ENCODE data around the gene ZNF496.
"Not testable (repeated sequence)": the region's sequence is repeated elsewhere in the genome, so short reads cannot be mapped to it uniquely, and the experiment has no call there.

Gene ZNF496

GRCh38 chr1:247293047-247293446 is 38.6 kb downstream of the ZNF496 start:
- no peak for DNase-seq (ENCODE audit: low read depth)

DNA sequence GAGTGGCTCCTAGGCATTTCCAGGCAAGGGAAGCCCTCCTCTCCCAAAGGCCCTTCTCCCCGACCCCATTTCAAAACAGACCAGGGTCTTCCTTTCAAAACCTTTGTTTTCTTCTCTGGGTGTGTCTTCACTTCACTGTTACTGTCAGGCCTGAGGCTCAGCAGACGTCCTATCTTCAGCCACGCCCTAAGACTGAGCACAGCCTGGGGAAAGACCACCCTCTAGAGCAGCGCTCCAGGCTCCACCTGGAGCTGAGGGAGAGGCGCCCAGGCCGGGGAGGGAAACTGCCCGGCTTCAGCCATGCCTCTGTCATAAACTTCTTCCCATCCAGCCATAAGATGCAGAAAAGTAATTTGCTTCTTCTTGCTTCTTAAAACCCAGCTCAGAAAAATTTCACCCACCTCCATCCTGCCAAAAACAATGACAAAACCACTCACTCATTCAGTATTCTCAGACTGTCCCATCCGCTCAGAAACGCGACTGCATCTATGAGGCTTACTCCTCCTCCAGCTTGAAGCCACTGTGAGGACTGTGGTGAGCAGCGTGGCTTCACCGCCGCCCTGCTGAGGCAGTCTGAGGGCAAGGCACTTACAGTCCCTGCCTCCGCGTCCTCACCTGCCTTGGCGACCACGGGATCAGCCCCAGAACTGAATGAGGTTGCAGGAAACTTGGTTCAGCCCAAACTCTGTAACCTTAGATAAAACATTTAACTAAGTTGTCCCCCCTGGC is 39.7 kb downstream of the ZNF496 start:
- DNase-seq (ENCODE audit: low read depth): peak; percentile 2

DNA sequence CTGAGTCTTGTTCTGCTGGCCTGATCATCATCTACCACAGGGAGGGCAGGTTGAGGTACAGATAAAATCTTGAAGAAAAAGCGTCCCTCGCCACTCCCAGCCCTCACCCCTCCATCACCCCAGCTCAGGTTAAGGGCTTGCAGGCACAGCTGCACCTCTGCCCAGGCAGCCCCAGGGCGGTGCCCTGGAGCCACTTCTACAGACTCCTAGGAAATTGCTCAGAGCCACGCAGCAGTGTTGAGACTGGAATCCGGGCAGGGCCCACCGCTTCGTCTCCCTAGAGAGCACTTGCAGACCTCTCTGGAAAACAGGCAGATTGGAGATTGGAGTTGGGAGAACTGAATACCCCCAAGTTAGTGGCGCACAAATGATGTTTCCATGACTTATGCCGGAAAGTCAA is 40.5 kb downstream of the ZNF496 start:
- DNase-seq (ENCODE audit: low read depth): no peak

DNA sequence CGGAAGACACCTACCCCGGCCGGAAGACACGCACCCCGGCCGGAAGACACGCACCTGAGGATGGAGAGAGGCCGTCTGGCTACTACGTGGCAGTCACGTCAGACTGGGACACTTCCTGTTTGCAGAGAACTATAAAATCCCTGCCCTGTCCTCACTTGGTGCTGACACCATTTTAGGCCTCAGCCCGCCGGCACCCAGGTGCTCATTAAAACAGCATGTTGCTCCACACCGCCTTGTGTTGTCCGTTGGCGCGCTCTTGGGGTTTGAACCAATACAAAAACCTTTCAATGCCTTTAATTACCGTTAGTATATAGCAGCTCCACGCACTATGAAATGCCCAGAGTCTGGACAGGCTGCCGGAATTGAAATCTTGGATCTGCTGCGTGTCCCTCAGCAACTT is 41.1 kb downstream of the ZNF496 start:
- no peak for DNase-seq (ENCODE audit: low read depth)

GRCh38 chr1:247289274-247289892 is 42.3 kb downstream of the ZNF496 start:
- not testable (repeated sequence) for DNase-seq (ENCODE audit: low read depth)

- no peak for DNase-seq (ENCODE audit: low read depth)
Observed at GRCh38 chr1:247288341-247288740, 43.3 kb downstream of the ZNF496 start.

DNA sequence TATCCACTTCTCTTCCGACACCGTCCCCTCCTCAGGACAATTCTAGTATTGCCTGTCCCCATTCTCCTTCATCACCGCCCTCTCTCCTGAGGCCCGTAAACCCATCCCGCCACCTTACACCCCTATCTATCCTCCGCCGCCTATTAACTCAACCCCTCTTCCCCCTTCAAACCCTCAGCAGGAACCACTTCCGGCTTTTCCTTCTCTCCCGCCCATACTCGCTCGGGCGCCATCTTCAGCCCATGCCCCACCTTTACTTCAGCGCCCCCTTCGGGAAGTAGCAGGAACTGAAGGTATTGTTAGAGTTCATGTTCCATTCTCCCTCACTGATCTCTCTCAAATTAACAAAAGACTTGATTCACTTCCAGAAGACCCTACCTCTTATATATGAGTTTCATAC is 44.2 kb downstream of the ZNF496 start:
- DNase-seq (ENCODE audit: low read depth): no peak

DNA sequence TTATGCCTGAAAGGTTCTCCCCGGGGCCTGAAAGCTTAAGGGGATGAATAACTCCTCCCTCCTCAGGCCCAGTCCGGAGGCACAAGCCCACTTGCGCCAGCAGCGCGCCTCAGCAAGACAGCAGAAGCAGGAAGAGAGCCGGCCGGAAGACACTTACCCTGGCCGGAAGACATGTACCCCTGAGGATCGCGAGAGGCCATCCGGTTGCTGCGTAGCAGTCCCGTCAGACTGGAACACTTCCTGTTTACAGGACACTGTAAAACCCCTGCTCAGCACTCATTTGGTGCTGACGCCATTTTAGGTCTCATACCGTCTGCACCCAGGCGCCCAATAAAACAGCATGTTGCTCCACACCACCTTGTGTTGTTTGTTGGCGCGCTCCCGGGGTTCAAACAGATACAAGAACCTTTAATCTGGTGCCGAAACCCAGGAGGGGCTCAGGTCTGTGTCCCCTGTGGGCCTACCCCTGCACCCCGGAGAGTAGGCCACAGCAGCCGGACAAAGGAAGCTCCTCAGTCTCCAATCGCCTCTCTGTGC is 45.5 kb downstream of the ZNF496 start:
- no peak for DNase-seq (ENCODE audit: low read depth)

GRCh38 chr1:247281001-247281574 is 50.6 kb downstream of the ZNF496 start:
- DNase-seq (ENCODE audit: low read depth): no peak

GRCh38 chr1:247277191-247277590 is 54.5 kb downstream of the ZNF496 start:
- DNase-seq (ENCODE audit: low read depth): no peak

DNA sequence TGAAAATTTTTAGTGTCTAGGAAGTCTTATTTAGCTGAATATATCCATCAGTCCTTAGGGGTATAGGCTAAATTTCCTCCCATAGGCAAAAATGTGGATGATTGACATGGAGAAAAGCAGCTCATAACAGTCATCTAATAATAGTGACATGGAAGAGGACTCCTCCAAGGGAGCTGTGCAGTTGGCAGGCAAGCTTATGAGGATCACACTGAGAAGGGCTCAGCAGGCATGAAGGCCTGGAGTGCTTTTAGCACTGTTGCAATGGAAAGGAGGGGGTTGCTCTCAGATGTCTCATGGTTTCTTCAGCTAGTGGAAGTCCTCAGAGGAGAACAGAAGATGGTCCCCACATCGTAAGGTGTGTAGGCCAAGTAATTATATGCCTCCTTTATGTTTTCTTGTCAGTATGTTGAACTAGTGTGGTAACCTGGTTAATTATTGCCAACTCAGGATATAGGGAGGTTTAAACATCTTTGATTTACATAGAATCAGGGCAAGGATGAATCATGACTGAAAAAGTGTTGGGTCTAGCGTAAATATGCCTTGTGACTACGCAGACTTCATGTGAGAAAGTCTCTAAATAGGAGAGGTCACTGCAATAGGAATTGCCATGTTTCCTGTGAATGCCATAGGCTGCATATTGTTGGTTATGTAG is 56.9 kb downstream of the ZNF496 start:
- no peak for DNase-seq (ENCODE audit: low read depth)

DNA sequence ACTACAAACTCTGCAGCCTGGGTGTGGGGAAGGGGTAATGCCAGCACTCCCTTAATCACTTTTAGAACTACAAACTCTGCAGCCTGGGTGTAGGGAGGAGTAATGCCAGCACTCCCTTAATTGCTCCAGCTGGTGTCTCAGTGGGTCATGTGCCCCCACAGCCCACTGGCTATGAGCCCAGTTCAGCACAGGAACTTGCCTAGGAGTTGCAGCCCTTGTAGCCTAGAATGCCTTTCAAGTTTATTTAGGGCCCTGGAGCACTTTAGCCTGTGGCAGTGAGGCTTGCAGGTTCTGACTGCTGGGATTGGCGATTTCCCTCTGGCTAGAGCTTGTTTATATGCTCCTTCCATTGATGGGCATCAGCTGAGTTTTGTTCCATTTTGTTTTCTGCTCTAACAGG is 58.7 kb downstream of the ZNF496 start:
- DNase-seq (ENCODE audit: low read depth): no peak

GRCh38 chr1:247270003-247270402 is 61.7 kb downstream of the ZNF496 start:
- no peak for DNase-seq (ENCODE audit: low read depth)

- DNase-seq (ENCODE audit: low read depth): no peak
Observed at GRCh38 chr1:247269133-247269532, 62.5 kb downstream of the ZNF496 start.

DNA sequence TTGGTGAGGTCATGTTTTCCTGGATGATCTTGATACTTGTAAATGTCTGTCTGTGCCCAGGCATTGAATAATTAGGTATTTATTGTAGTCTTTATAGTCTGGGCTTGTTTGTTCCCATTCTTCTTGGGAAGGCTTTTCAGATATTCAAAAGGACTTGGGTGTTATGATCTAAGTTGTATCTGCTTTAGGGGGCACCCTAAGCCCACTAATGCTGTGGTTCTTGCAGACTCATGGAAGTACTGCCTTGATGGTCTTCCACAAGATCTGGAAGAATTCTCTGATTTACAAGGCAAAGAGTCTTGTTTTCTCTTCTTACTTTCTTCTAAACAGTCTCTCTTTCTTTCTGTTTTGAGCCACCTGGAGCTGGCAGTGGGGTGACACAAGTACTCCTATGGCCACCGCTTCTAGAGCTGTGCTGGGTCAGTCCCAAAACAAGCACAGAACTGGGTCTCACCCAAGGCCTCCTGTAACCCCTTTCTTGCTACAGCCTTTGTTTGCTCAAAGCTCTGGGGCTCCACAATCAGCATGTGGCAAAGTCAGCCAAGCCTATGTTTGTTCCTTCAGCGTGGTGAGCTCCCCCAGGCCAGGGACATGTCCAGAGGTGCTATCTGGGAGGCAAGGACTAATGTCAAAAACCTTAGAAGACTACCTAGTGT is 63.1 kb downstream of the ZNF496 start:
- no peak for DNase-seq (ENCODE audit: low read depth)

DNA sequence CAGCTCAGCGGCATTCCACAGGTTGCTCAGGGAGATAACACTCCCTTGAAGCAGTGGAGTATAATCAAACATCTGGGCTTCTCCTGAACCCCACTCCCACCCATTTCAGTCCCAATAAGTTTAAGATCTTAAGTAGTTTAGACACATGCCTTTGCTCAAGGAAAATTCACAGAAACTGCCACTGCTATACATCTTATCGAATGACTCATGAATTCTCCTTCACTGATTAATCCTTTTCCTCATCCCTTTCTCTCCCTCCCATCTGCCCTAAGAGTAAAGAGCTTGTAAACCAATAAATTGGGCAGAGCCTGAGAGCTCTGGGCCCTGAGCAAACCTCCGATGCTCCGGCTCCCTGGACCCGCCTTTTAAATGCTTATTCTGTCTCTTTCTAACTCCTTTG is 65.6 kb downstream of the ZNF496 start:
- DNase-seq (ENCODE audit: low read depth): no peak

GRCh38 chr1:247255772-247256171 is 75.9 kb downstream of the ZNF496 start, which contains the start of gene VN1R5:
TSS of gene VN1R5 (plus strand) at chr1:247256072.
- not testable (repeated sequence) for DNase-seq (ENCODE audit: low read depth)

GRCh38 chr1:247247568-247247967 is 84.1 kb downstream of the ZNF496 start:
- no peak for DNase-seq (ENCODE audit: low read depth)
